Activated T-helper 2 cell treated with anti-CD3 and anti-CD28 coated beads, Interferon-gamma antibody, Interleukin-2, Interleukin-4, amounts not matched to agents 10 μg/mL and 5 μg/mL and 100 μg/mL, durations not matched to agents 14 hours and 24 hours and 36 hours (primary cell): ENCODE data around the gene JMJD1C. TPM values are rescaled to one million over a fixed set of nuclear protein-coding genes. Genes with fewer than 3 reads are reported as not detected.

Experiments used
- DNase-seq: peaks from one replicate; pipeline ENCODE4 v3.0.0; 2021; ENCODE audit warnings: low spot score
- H3K27ac Mint-ChIP-seq: one replicate; pipeline ENCODE4 v1.8.0; 2021; ENCODE audit warnings: mixed read lengths
- H3K27me3 Mint-ChIP-seq: one replicate; pipeline ENCODE4 v1.8.0; 2021; ENCODE audit warnings: low read depth, mixed read lengths
- H3K36me3 Mint-ChIP-seq: one replicate; pipeline ENCODE4 v1.8.0; 2021; ENCODE audit warnings: low read depth, mixed read lengths
- H3K4me1 Mint-ChIP-seq: one replicate; pipeline ENCODE4 v1.8.0; 2021; ENCODE audit warnings: low read depth, mixed read lengths
- H3K4me3 Mint-ChIP-seq: one replicate; pipeline ENCODE4 v1.8.0; 2021; ENCODE audit warnings: low read depth, mild to moderate bottlenecking, moderate library complexity, mixed read lengths
- H3K9me3 Mint-ChIP-seq: one replicate; pipeline ENCODE4 v1.8.0; 2021; ENCODE audit warnings: mixed read lengths
- intact Hi-C: fragments of 100-400 bp; cut with micrococcal nuclease; formaldehyde crosslinking; loops from one replicate; pipeline ENCODE4 v1.15.1; 2023
- total RNA-seq: library from RNA; stranded (reverse); gene quantifications from 2 replicates; pipeline ENCODE4 v1.2.3, GENCODE V29; 2022

JMJD1C gene
- total RNA-seq, 1 donor from 2014 or later, result 35.2 TPM

- H3K27ac Mint-ChIP-seq, result no peak overlapping the region
- no peak for DNase-seq
- no peak overlapping the region for H3K4me3 Mint-ChIP-seq
- H3K9me3 Mint-ChIP-seq, result no peaks in the 10 kb centered on the region
- no peaks in the 10 kb centered on the region for H3K27me3 Mint-ChIP-seq
- peaks cover 16% of the 10 kb centered on the region for H3K4me1 Mint-ChIP-seq
- intact Hi-C loops, result no loop called here
- no peaks in the 10 kb centered on the region for H3K36me3 Mint-ChIP-seq
These were observed 190.7 kb downstream of the JMJD1C start for GRCh38 chr10:63275094-63275493.

GRCh38 chr10:63273577-63273976 lies 192.2 kb downstream of the JMJD1C start:
- peaks cover 20% of the 10 kb centered on the region for H3K4me1 Mint-ChIP-seq
- no peak for DNase-seq
- no peaks in the 10 kb centered on the region for H3K9me3 Mint-ChIP-seq
- intact Hi-C loops, result no loop called here
- H3K27ac Mint-ChIP-seq, result peak overlapping the region; percentile 47
- H3K4me3 Mint-ChIP-seq, result no peak overlapping the region
- H3K36me3 Mint-ChIP-seq, result no peaks in the 10 kb centered on the region
- H3K27me3 Mint-ChIP-seq, result no peaks in the 10 kb centered on the region

GRCh38 chr10:63268798-63269503 lies 196.8 kb downstream of the JMJD1C start:
- peak overlapping the region; percentile 94 for H3K27ac Mint-ChIP-seq
- H3K9me3 Mint-ChIP-seq, result no peaks in the 10 kb centered on the region
- H3K4me1 Mint-ChIP-seq, result peaks cover 25% of the 10 kb centered on the region
- H3K4me3 Mint-ChIP-seq, result peak overlapping the region; percentile 92
- DNase-seq, result peak; percentile 81
- H3K36me3 Mint-ChIP-seq, result peaks cover 5% of the 10 kb centered on the region
- intact Hi-C loops, result loop anchor here (1.0 to 10.0 kb wide), 17 partner anchors 33 to 1372 kb away; partner anchors contain the start of genes EGR2, JMJD1C and NRBF2
- H3K27me3 Mint-ChIP-seq, result no peaks in the 10 kb centered on the region

GRCh38 chr10:63268149-63268797 lies 197.5 kb downstream of the JMJD1C start:
- Mint-ChIP-seq H3K4me3 (peak overlapping the region; percentile 92), H3K27me3 (no peaks in the 10 kb centered on the region), H3K36me3 (peaks cover 5% of the 10 kb centered on the region), H3K27ac (peak overlapping the region; percentile 94), H3K4me1 (peaks cover 18% of the 10 kb centered on the region), H3K9me3 (no peaks in the 10 kb centered on the region)
- intact Hi-C loops, result loop anchor here (2.0 to 10.0 kb wide), 12 partner anchors 57 to 1371 kb away; partner anchors contain the start of genes EGR2, JMJD1C and NRBF2
- no peak for DNase-seq

- DNase-seq, result no peak
- Mint-ChIP-seq H3K27ac (peak overlapping the region; percentile 94), H3K4me1 (peaks cover 21% of the 10 kb centered on the region), H3K27me3 (no peaks in the 10 kb centered on the region), H3K36me3 (peaks cover 11% of the 10 kb centered on the region), H3K9me3 (no peaks in the 10 kb centered on the region), H3K4me3 (peak overlapping the region; percentile 92)
- intact Hi-C loops, result loop anchor here (1.0 to 10.0 kb wide), 14 partner anchors 42 to 1370 kb away; partner anchors contain the start of genes EGR2, JMJD1C and NRBF2
These were observed 198.2 kb downstream of the JMJD1C start for GRCh38 chr10:63267414-63268148.

- H3K4me3 Mint-ChIP-seq, result peak overlapping the region; percentile 92
- peaks cover 29% of the 10 kb centered on the region for H3K4me1 Mint-ChIP-seq
- no peaks in the 10 kb centered on the region for H3K27me3 Mint-ChIP-seq
- no peak for DNase-seq
- intact Hi-C loops, result loop anchor here (1.0 to 10.0 kb wide), 9 partner anchors 41 to 1369 kb away; partner anchors contain the start of genes EGR2 and NRBF2
- H3K36me3 Mint-ChIP-seq, result peaks cover 15% of the 10 kb centered on the region
- H3K27ac Mint-ChIP-seq, result peak overlapping the region; percentile 72
- H3K9me3 Mint-ChIP-seq, result no peaks in the 10 kb centered on the region
These were observed 199.1 kb downstream of the JMJD1C start for GRCh38 chr10:63266391-63267316.

GRCh38 chr10:63265683-63266235 lies 200.0 kb downstream of the JMJD1C start:
- Mint-ChIP-seq H3K4me1 (peaks cover 36% of the 10 kb centered on the region), H3K27ac (peak overlapping the region; percentile 93), H3K9me3 (no peaks in the 10 kb centered on the region), H3K36me3 (peaks cover 24% of the 10 kb centered on the region), H3K4me3 (peak overlapping the region; percentile 97), H3K27me3 (no peaks in the 10 kb centered on the region)
- intact Hi-C loops, result loop anchor here (2.0 to 10.0 kb wide), 8 partner anchors 49 to 1368 kb away; partner anchors contain the start of genes EGR2 and NRBF2
- DNase-seq, result no peak

GRCh38 chr10:63265222-63265617 lies 200.6 kb downstream of the JMJD1C start:
- Mint-ChIP-seq H3K9me3 (no peaks in the 10 kb centered on the region), H3K36me3 (peaks cover 29% of the 10 kb centered on the region), H3K4me3 (peak overlapping the region; percentile 97), H3K27ac (peak overlapping the region; percentile 93), H3K27me3 (no peaks in the 10 kb centered on the region), H3K4me1 (peaks cover 34% of the 10 kb centered on the region)
- intact Hi-C loops, result loop anchor here (5.0 to 10.0 kb wide), 7 partner anchors 133 to 1368 kb away; partner anchors contain the start of genes EGR2 and NRBF2
- no peak for DNase-seq

- peaks cover 38% of the 10 kb centered on the region for H3K4me1 Mint-ChIP-seq
- H3K36me3 Mint-ChIP-seq, result peaks cover 33% of the 10 kb centered on the region
- intact Hi-C loops, result loop anchor here (5.0 to 10.0 kb wide), 7 partner anchors 132 to 1367 kb away; partner anchors contain the start of genes EGR2 and NRBF2
- H3K27me3 Mint-ChIP-seq, result no peaks in the 10 kb centered on the region
- DNase-seq, result no peak
- peak overlapping the region; percentile 97 for H3K4me3 Mint-ChIP-seq
- H3K27ac Mint-ChIP-seq, result peak overlapping the region; percentile 93
- no peaks in the 10 kb centered on the region for H3K9me3 Mint-ChIP-seq
These were observed 201.1 kb downstream of the JMJD1C start for GRCh38 chr10:63264617-63265221.

GRCh38 chr10:63262430-63263073 lies 203.2 kb downstream of the JMJD1C start:
- intact Hi-C loops, result loop anchor here (10.0 kb wide), 1 partner anchor 1078 kb away; no protein-coding TSS in a partner anchor
- H3K4me1 Mint-ChIP-seq, result peaks cover 55% of the 10 kb centered on the region
- peak overlapping the region; percentile 22 for H3K27ac Mint-ChIP-seq

GRCh38 chr10:63261496-63261895 lies 204.3 kb downstream of the JMJD1C start:
- Mint-ChIP-seq H3K36me3 (peaks cover 55% of the 10 kb centered on the region), H3K9me3 (no peaks in the 10 kb centered on the region), H3K27me3 (no peaks in the 10 kb centered on the region), H3K4me1 (peaks cover 60% of the 10 kb centered on the region), H3K27ac (no peak overlapping the region), H3K4me3 (no peak overlapping the region)
- intact Hi-C loops, result loop anchor here (10.0 kb wide), 1 partner anchor 1077 kb away; no protein-coding TSS in a partner anchor
- DNase-seq, result no peak

More at GRCh38 chr10:63262430-63263073, 203.2 kb downstream of the JMJD1C start:
- DNase-seq, result no peak
- Mint-ChIP-seq H3K4me3 (peak overlapping the region; percentile 8), H3K27me3 (no peaks in the 10 kb centered on the region), H3K36me3 (peaks cover 46% of the 10 kb centered on the region), H3K9me3 (no peaks in the 10 kb centered on the region)
